ENCODE data around the gene GJA9. TPM values are rescaled to one million over a fixed set of nuclear protein-coding genes. Genes with fewer than 3 reads are reported as not detected.

The GJA9 gene
- total and polyA plus RNA-seq, 4 donors: not detected

- TF ChIP-seq RXRA (IDR thresholded peaks at IDR 0.05): no peak
- no peak for TF ChIP-seq ATF3 (IDR thresholded peaks at IDR 0.05)
- peak in 1 of 2 donors; percentile 75 for TF ChIP-seq GABPA (IDR thresholded peaks at IDR 0.05 in 1 of 2, conservative IDR thresholded peaks at IDR 0.05 in 1 of 2)
- peak; percentile 25 to 28 for TF ChIP-seq RAD21 (IDR thresholded peaks at IDR 0.05)
- no peak for TF ChIP-seq HNF4A (conservative IDR thresholded peaks at IDR 0.05)
- TF ChIP-seq JUND (IDR thresholded peaks at IDR 0.05): no peak
- peak in 1 of 2 donors; percentile 64 for TF ChIP-seq EGR1 (IDR thresholded peaks at IDR 0.05; ENCODE audit: low read depth in 2 of 2)
- TF ChIP-seq MAX (IDR thresholded peaks at IDR 0.05): no peak
- TF ChIP-seq YY1 (IDR thresholded peaks at IDR 0.05): peak; percentile 39
- TF ChIP-seq NR2F2 (IDR thresholded peaks at IDR 0.05): no peak
- TF ChIP-seq REST (IDR thresholded peaks at IDR 0.05): no peak
- no peak for TF ChIP-seq ZBTB33 (IDR thresholded peaks at IDR 0.05)
- peak; percentile 59 for TF ChIP-seq SP1 (IDR thresholded peaks at IDR 0.05)
- no peak for TF ChIP-seq FOXA1 (IDR thresholded peaks at IDR 0.05)
- TF ChIP-seq TAF1 (conservative IDR thresholded peaks at IDR 0.05): no peak
- no peaks in the 10 kb centered on the region for H3K27me3 ChIP-seq (ENCODE audit: control insufficient read depth in 4 of 4, insufficient read depth in 4 of 4, low read length in 3 of 4)
- H3K9me3 ChIP-seq (ENCODE audit: control insufficient read depth in 4 of 4, low read length in 3 of 4): no peaks in the 10 kb centered on the region
- peaks cover 6 to 28% (median 18%) of the 10 kb centered on the region in 4 donors for H3K4me1 ChIP-seq (ENCODE audit: control insufficient read depth in 4 of 4, insufficient read depth in 4 of 4, low read length in 3 of 4)
- H3K36me3 ChIP-seq (ENCODE audit: control insufficient read depth in 4 of 4, insufficient read depth in 3 of 4, low read depth in 1 of 4, low read length in 3 of 4): peaks cover 4 to 12% (median 8%) of the 10 kb centered on the region in 4 donors
- peak within 1 kb of the TSS; percentile 83 to 97 (median 87) for H3K4me3 ChIP-seq (ENCODE audit: low read depth in 1 of 3, low read length in 3 of 3)
- peak within 1 kb of the TSS; percentile 63 to 76 for H3K27ac ChIP-seq (ENCODE audit: low read depth in 1 of 2, low read length in 2 of 2)
- H3K9ac ChIP-seq (ENCODE audit: low read depth in 1 of 2, low read length in 2 of 2): peak within 1 kb of the TSS; percentile 60 to 81
- DNase-seq (ENCODE audit: low spot score): peak; percentile 98
- under 1% methylated on average over 70 of the region's 70 CpGs for WGBS
Measured at GRCh38 chr1:38859561-38860453, 21.6 kb downstream of the GJA9 start, which contains the start of gene RRAGC. RRAGC (minus strand) TSS chr1:38859772; CDS start chr1:38859646, 126 bp downstream.

Data from liver (tissue), 9 donors.